ENCODE results near the gene SLC34A3.
A peak's percentile ranks its signal among the peaks of the same experiment; 100 is the strongest.

SLC34A3 gene

DNA sequence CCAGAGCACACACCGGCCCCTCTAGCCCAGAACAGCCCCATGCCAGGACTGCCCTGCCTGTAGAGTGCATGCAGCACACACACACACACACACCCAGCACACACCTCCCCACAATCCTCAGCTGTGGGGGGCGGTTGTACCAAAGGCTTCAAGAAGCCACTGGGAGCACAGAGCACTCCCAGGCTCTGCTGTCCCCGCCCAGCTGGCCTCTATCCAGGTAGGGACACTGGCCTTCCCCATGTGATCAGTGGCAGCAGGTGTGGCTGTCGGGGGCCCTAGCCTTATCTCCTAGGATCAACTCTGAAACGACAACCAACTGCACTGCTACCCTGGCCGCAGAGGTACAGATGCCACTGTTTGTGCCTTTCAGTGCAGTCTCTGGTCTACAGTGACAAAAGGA lies 44.3 kb upstream of the SLC34A3 start:
- TF ChIP-seq, protein P1, sequence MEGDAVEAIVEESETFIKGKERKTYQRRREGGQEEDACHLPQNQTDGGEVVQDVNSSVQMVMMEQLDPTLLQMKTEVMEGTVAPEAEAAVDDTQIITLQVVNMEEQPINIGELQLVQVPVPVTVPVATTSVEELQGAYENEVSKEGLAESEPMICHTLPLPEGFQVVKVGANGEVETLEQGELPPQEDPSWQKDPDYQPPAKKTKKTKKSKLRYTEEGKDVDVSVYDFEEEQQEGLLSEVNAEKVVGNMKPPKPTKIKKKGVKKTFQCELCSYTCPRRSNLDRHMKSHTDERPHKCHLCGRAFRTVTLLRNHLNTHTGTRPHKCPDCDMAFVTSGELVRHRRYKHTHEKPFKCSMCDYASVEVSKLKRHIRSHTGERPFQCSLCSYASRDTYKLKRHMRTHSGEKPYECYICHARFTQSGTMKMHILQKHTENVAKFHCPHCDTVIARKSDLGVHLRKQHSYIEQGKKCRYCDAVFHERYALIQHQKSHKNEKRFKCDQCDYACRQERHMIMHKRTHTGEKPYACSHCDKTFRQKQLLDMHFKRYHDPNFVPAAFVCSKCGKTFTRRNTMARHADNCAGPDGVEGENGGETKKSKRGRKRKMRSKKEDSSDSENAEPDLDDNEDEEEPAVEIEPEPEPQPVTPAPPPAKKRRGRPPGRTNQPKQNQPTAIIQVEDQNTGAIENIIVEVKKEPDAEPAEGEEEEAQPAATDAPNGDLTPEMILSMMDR (IDR thresholded peaks at IDR 0.05; ENCODE audit: insufficient read depth, low read depth, low read length, missing control alignments) = no peak
- H3K4me3 ChIP-seq (ENCODE audit: low read depth, low read length) = no peak overlapping the region
- no peak for DNase-seq (ENCODE audit: low read depth)

DNA sequence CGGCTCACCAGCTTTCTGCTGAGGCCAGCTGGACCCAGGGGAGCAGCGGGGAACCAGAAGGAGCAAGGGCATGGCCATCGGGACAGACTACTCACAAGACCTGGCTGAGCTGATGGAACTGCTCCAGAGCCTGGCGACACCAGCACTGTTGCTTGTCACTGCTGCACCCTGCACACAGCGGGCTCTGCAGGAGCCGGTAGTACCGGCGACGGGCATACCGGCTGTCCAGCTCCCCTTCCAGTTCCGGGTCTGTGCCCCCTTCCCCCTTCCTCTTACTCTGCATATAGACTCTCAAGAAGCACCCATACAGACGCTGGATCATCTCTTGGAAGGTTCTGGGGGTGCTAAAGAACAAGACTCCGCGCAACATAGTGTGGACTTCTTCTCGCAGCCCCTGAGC lies 43.3 kb upstream of the SLC34A3 start:
- H3K4me3 ChIP-seq (ENCODE audit: low read depth, low read length) = peak overlapping the region; percentile 96
- TF ChIP-seq, protein P1 (IDR thresholded peaks at IDR 0.05; ENCODE audit: insufficient read depth, low read depth, low read length, missing control alignments) = no peak
- no peak for DNase-seq (ENCODE audit: low read depth)

DNA sequence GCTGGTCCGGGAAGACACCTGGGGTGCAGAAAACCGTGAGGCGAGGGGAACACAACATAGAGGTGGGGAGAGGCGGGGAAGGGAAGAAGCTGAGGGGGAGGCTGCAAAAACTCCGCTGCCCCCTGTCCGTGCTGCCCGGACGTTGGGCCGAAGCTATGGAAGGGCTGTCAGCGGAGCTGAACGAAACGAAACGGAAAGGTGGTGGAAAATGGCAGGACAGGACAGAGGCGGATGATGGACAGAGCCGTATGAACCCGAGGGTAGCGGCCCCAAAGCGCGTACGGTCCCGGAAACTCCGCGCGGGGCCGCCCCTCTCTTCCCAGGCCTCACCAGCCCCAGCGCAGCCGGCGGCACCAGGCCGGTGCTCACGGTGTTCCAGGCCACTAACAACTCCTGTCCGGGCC lies 42.6 kb upstream of the SLC34A3 start:
- DNase-seq (ENCODE audit: low read depth) = no peak
- H3K4me3 ChIP-seq (ENCODE audit: low read depth, low read length) = peak overlapping the region; percentile 96
- TF ChIP-seq, protein P1 (IDR thresholded peaks at IDR 0.05; ENCODE audit: insufficient read depth, low read depth, low read length, missing control alignments) = no peak

DNA sequence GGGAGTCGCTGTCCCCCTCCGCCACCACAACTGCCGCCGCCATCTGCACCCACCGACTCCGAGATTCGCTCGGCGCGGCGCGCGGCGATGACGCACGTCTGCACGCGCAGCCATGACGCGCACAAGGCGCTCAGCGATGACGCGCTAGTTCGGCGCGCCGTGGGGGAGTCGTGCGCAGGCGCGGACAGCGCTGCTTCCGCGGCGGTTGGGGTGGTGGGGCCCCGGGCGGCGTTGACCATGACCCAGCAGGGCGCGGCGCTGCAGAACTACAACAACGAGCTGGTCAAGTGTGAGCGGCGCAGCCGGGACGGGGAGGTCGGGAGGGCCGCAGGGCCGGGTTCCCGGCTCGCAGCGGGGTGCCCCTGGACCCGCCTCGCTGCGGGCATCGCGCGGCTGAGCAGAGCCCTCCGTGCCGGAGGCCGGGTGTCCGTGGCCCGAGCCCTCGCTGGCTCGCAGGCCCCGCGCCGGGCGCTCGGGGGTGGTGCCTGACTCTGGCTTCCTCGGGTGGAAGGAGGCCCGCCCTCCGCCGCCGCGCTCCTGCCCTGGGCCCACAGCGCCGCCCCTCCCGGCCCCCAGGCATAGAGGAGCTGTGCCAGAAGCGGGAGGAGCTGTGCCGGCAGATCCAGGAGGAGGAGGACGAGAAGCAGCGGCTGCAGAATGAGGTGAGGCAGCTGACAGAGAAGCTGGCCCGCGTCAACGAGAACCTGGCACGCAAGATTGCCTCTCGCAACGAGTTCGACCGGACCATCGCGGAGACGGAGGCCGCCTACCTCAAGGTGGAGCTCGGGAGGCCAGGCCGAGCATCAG lies 42.0 kb upstream of the SLC34A3 start, which contains the start of the genes ANAPC2 and SSNA1:
Gene ANAPC2 (minus strand): TSS at position 71 of the 807 bp plus-strand sequence. CDS start 28 bp downstream, at position 43.
Gene SSNA1 (plus strand): TSS at position 187 of the 807 bp plus-strand sequence. CDS start 51 bp downstream, at position 238.
- peak within 1 kb of the TSS; percentile 96 for H3K4me3 ChIP-seq (ENCODE audit: low read depth, low read length)
- peak; percentile 97 for DNase-seq (ENCODE audit: low read depth)
- TF ChIP-seq, protein P1 (IDR thresholded peaks at IDR 0.05; ENCODE audit: insufficient read depth, low read depth, low read length, missing control alignments) = peak; percentile 49

DNA sequence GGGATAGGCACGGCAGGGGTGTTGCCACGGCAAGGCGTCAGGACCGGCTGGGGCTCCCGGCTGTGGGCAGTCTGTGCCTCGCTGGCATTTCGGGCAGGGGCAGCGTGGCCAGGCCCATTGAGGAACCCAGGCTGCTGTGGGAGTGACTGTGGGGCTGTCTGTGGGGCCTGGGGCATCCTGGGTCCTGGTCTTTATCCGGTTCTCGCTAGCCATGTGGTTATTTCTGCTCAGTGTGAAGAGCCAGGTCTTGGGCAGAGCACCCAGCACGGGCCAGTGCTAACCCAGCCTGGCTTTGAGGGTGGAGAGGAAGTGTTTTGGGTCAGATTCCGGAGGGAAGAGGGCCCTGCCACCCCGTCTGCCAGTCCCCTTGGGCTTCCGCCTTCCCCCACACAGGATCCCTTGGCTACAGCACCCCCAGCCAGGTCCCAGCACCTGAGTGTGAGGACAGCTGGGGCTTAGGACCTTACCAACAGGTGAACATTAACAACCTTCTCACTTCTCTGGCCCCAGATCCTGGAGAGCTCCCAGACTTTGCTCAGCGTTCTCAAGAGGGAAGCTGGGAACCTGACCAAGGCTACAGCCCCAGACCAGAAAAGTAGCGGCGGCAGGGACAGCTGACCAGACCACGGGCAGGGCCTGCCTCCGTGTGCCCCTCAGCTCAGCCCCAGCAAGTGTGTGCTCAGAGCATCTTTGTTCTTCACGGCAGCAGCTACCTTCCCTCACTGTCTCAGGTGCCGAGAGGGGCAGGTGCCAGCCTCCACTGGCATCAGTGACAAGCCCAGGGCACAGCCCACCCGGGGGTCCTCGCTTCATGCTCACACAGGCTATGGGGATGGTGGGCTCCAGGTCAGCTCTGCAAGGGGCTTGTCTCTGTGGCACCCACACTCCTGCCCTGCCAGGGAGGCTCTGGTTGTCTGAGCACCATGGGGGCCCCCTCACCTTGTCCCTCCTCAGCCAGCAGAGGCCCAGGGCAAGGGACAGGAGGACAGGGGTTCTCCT lies 41.1 kb upstream of the SLC34A3 start:
- TF ChIP-seq, protein P1 (IDR thresholded peaks at IDR 0.05; ENCODE audit: insufficient read depth, low read depth, low read length, missing control alignments) = no peak
- DNase-seq (ENCODE audit: low read depth) = no peak
- peak overlapping the region; percentile 96 for H3K4me3 ChIP-seq (ENCODE audit: low read depth, low read length)

DNA sequence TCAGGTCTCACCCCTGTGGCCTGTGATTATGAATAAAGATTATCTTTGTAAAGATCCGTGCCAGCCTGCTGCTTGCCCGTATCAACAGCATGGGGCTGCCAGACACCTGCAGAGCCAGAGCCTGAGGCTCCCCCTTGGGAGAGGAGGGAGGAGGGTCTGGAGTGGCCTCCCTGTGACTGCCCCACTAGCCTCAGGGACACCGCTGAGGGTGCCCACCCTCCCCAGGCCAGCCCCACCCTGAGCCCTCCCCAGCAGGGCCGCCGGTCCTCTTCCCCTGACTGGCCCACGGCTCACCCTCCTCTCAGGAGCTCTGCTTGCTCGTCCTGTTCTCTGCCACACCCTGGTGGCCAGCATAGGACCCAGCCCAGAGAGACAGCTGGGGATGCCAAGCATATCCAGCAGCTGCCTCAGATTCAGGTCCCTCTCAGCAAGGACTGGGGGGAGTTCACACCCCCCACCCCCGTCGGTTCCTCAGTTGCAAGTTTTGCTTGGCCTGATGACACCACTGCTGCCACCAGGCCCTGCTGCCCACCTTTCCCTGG lies 40.3 kb upstream of the SLC34A3 start:
- no peak overlapping the region for H3K4me3 ChIP-seq (ENCODE audit: low read depth, low read length)
- no peak for DNase-seq (ENCODE audit: low read depth)
- TF ChIP-seq, protein P1 (IDR thresholded peaks at IDR 0.05; ENCODE audit: insufficient read depth, low read depth, low read length, missing control alignments) = no peak
